Panc1 (cell line): ENCODE data around the gene FRMD8. TPM values are rescaled to one million over a fixed set of nuclear protein-coding genes. Genes with fewer than 3 reads are reported as not detected.
A peak's percentile ranks its signal among the peaks of the same experiment; 100 is the strongest.

ENCODE experiments used
- ATAC-seq: fragments of 200-7000 bp; cut with Tn5 transposase; 2 replicates; pipeline ENCODE4 v1.9.1; 2020; ENCODE audit warnings: mild to moderate bottlenecking, moderate library complexity
- BruUV-seq: library from RNA; stranded (reverse); fragments of 400-500 nt; replicated peaks from 2 replicates; lab custom pipeline; 2021; lab: Mats Ljungman, UMichigan
- CTCF ChIA-PET: fragments of 300-600 bp; sonication (Branson Sonifier 250); formaldehyde crosslinking; loops from one replicate; lab custom pipeline; 2022; ENCODE audit warnings: antibody characterized with exemption; lab: Charles Lee
- POLR2A ChIA-PET: fragments of 300-600 bp; sonication (Branson Sonifier 250); formaldehyde crosslinking; loops from one replicate; lab custom pipeline; 2022; ENCODE audit warnings: antibody characterized with exemption; lab: Charles Lee
- DNase-seq: peaks from one replicate; pipeline ENCODE4 v3.0.0-alpha.2; 2010; ENCODE audit warnings: low read depth, low spot score
- H3K27ac ChIP-seq: 2 replicates; pipeline ENCODE4 v1.5.1; 2011; ENCODE audit warnings: mild to moderate bottlenecking, low read length, inconsistent platforms
- H3K27me3 ChIP-seq: fragments of 200-500 bp; sonication (Bioruptor generic); 2 replicates; pipeline ENCODE4 v1.6.0; 2014; ENCODE audit warnings: low read length, inconsistent platforms; ENCODE audit not compliant: control insufficient read depth, insufficient read depth
- H3K36me3 ChIP-seq: fragments of 200-500 bp; sonication (Bioruptor generic); 2 replicates; pipeline ENCODE4 v1.5.1; 2014; ENCODE audit warnings: inconsistent platforms, mild to moderate bottlenecking, low read length, moderate library complexity; ENCODE audit not compliant: control insufficient read depth, insufficient read depth
- H3K4me1 ChIP-seq: 2 replicates; pipeline ENCODE4 v1.5.1; 2011; ENCODE audit warnings: inconsistent platforms, mild to moderate bottlenecking, low read length, moderate library complexity; ENCODE audit not compliant: control insufficient read depth, insufficient read depth
- H3K4me3 ChIP-seq, 2 experiments: 2 replicates each; pipeline ENCODE4 v1.5.1; 2011 to 2012; ENCODE audit warnings: low read depth in 2 of 2, low read length in 2 of 2, mild to moderate bottlenecking in 2 of 2, inconsistent platforms in 1 of 2, moderate library complexity in 1 of 2
- H3K9me3 ChIP-seq: fragments of 200-500 bp; sonication (Bioruptor generic); 2 replicates; pipeline ENCODE4 v1.5.1; 2014; ENCODE audit warnings: low read depth, mild to moderate bottlenecking, inconsistent platforms, low read length, moderate library complexity; ENCODE audit not compliant: control insufficient read depth, insufficient read depth
- CTCF ChIP-seq: fragments of 450-650 bp; IDR thresholded peaks from 2 replicates; pipeline ENCODE4 v1.5.1; 2017; ENCODE audit warnings: mild to moderate bottlenecking
- POLR2AphosphoS5 ChIP-seq: IDR thresholded peaks from 2 replicates; pipeline ENCODE4 v1.6.1; 2012; ENCODE audit warnings: mild to moderate bottlenecking, low read depth, low read length, moderate library complexity
- REST ChIP-seq, 2 experiments: IDR thresholded peaks; 2 replicates each; pipeline ENCODE4 v1.6.1; 2011 to 2012; ENCODE audit warnings: low read depth in 2 of 2, control low read depth in 1 of 2, low read length in 1 of 2, mild to moderate bottlenecking in 1 of 2, moderate library complexity in 1 of 2; ENCODE audit not compliant: insufficient read depth in 1 of 2
- TCF7L2 ChIP-seq: IDR thresholded peaks from 2 replicates; pipeline ENCODE4 v1.6.1; 2011; ENCODE audit warnings: mild to moderate bottlenecking, low read depth, low read length, inconsistent platforms
- in situ Hi-C: cut with HindIII; loops from 2 replicates; pipeline ENCODE4 v1.10.0; 2016; ENCODE audit warnings: low sequenced_read_pairs, low pct_unique_long_range_greater_than_20kb
- intact Hi-C: fragments of 100-400 bp; cut with micrococcal nuclease; formaldehyde crosslinking; loops from one replicate; pipeline ENCODE4 v1.10.0; 2022; ENCODE audit not compliant: unreplicated experiment
- total RNA-seq: library from RNA; stranded (reverse); gene quantifications from one replicate; pipeline ENCODE4 v1.2.1, GENCODE V29; 2021; ENCODE audit not compliant: unreplicated experiment

The FRMD8 gene
- total RNA-seq, 1 experiment from 2014 or later: 85.8 TPM

GRCh38 chr11:65414776-65415498 is 28.5 kb downstream of the FRMD8 start:
- no peak overlapping the region for H3K4me3 ChIP-seq
- intact Hi-C loops: loop anchor here (5.0 kb wide), 1 partner anchor 97 kb away; no protein-coding TSS in a partner anchor
- no peak for DNase-seq
- H3K36me3 ChIP-seq: no peaks in the 10 kb centered on the region
- H3K4me1 ChIP-seq: peaks cover 52% of the 10 kb centered on the region
- CTCF ChIA-PET: interaction anchor here (0.6 to 1.2 kb wide), 4 partner anchors 43 to 140 kb away, joined by 3 to 7 read pairs (median 4); no protein-coding TSS in a partner anchor
- POLR2A ChIA-PET: interaction anchor here (0.5 to 2.0 kb wide), 6 partner anchors 18 to 94 kb away, joined by 3 to 11 read pairs (median 4); partner anchors contain the start of gene MALAT1
- H3K9me3 ChIP-seq: no peaks in the 10 kb centered on the region
- no peak for ATAC-seq
- BruUV-seq: no TSS peak
- in situ Hi-C loops: no loop called here
- H3K27ac ChIP-seq: peak overlapping the region; percentile 100
- no peaks in the 10 kb centered on the region for H3K27me3 ChIP-seq
- TF ChIP-seq REST (IDR thresholded peaks at IDR 0.05; ENCODE audit: insufficient read depth in 1 of 2, low read depth in 2 of 2, low read length in 1 of 2): no peak
- TF ChIP-seq CTCF: no peak
- peak; percentile 50; the same call in 1 of the 2 replicates for TF ChIP-seq POLR2AphosphoS5
- no peak for TF ChIP-seq TCF7L2

GRCh38 chr11:65415499-65416340 is 29.3 kb downstream of the FRMD8 start:
- Histone ChIP-seq H3K27me3 (no peaks in the 10 kb centered on the region), H3K9me3 (no peaks in the 10 kb centered on the region), H3K36me3 (no peaks in the 10 kb centered on the region), H3K27ac (peak overlapping the region; percentile 100), H3K4me1 (peaks cover 60% of the 10 kb centered on the region), H3K4me3 (peak overlapping the region; percentile 18 to 39)
- in situ Hi-C loops (no loop called here), intact Hi-C loops (loop anchor here (5.0 kb wide), 1 partner anchor 97 kb away; no protein-coding TSS in a partner anchor)
- POLR2A ChIA-PET: interaction anchor here (0.5 to 2.6 kb wide), 7 partner anchors 12 to 93 kb away, joined by 3 to 19 read pairs (median 4); partner anchors contain the start of gene MALAT1
- ATAC-seq: no peak
- BruUV-seq: no TSS peak
- TF ChIP-seq POLR2AphosphoS5 (peak; percentile 63; the same call in 1 of the 2 replicates), TCF7L2 (no peak), REST (IDR thresholded peaks at IDR 0.05; ENCODE audit: insufficient read depth in 1 of 2, low read depth in 2 of 2, low read length in 1 of 2) (no peak)
- no peak for DNase-seq
- CTCF ChIA-PET: interaction anchor here (0.6 to 1.5 kb wide), 13 partner anchors 21 to 242 kb away, joined by 3 to 8 read pairs (median 4); partner anchors contain the start of gene FAM89B
